Stimulated activated CD4-positive, alpha-beta T cell treated with anti-CD3 and anti-CD28 coated beads, Interleukin-2, amount 100 ng/mL, for 24 hours (primary cell): ENCODE data around the gene MYADM.
A peak's percentile ranks its signal among the peaks of the same experiment; 100 is the strongest.

ENCODE experiments used
- DNase-seq, 2 donors: peaks; one replicate each; pipeline ENCODE4 v3.0.0-alpha.2; 2020

The MYADM gene

DNA sequence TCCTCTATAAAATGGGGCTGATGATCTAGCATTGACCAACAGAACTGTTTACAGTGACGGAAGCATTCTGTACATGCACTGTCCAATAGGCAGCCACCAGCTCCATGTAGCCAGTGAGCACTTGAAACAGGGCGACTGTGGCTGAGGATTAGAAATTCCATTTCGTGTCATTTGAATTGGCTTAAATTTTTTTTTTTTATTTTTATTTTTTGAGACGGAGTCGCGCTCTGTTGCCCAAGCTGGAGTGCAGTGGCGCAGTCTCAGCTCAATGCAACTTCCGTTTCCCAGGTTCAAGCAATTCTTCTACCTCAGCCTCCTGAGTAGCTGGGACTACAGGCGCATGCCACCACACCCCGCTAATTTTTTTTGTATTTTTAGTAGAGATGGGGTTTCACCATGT lies 17.4 kb downstream of the MYADM start:
- DNase-seq: no peak

DNA sequence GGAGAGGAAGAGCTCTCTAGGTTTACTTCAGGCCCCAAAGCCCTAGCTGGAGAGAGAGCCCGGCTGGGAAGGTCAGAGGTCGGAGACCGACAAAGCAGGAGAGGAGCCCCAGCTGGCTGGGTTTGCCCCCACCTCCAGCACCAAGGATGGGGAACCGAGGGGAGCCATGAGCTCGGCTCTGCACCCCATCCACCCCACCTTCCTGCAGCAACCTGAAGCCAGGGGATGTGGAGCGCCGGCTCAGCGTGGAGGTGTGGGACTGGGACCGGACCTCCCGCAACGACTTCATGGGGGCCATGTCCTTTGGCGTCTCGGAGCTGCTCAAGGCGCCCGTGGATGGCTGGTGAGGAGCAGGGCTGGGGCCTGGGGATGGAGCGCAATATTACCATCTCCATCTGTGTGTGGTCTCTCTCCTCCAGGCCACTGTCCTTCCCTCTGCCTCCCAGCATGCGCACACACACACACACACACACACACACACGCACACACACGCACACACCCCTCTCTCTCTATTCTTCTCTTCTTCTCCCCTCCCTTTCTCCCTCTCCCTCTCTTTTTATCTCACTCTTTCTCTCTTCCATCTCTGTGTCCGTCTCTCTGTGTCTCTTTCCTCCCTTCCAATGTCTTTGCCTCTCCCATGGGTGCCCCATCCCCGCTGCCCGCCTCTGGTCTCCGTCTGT lies 24.8 kb downstream of the MYADM start:
- DNase-seq: no peak

DNA sequence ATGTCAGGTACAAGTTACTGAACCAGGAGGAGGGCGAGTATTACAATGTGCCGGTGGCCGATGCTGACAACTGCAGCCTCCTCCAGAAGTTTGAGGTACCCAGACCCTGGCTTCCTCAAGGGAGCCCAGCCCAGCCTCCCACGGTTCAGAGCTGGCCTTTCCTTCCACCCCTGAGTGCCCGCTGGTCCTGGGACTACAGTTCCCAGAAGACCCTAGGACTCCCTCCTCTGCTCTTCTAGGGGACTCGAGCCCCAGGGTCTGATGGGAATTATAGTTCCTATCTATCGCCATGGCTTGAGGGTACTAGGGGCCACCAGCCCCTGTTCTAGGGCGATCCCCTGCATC lies 25.3 kb downstream of the MYADM start:
- no peak for DNase-seq

DNA sequence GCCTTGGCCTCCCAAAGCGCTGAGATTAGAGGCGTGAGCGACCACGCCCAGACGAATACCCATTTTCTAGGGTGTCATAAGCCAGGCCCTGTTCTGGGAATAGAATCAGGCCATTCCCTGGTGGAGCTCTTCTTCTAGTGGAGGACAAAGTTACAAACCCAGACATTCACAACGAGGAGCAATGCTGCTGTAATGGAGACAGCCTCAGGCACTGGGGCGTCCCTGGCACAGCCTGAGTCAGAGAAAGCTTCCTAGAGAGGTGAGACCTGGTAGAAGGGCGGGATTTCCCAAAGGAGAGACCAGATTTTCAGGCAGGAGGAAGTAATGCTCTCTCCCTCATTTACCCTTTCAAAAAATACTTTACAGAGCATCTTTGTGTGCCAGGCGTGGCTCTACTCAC lies 27.0 kb downstream of the MYADM start:
- DNase-seq: no peak

DNA sequence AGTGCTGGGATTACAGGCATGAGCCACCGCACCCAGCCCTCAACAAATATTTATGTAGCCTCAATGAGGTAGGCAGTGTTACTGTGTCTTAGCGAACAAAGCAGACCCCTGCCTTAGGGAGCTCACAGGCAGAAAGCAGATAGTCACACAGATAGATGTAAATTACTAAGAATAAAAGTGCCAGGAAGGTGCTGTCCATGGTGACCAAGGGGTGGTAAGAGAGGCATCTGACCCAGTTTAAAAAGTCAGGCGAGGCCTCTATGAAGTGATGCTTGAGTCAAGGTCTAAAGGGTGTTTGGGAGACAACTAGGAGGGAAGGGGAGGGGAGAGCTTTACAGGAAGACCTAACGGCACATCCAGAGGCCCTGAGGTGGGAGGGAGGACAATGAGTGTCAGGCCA lies 29.0 kb downstream of the MYADM start:
- DNase-seq: no peak

DNA sequence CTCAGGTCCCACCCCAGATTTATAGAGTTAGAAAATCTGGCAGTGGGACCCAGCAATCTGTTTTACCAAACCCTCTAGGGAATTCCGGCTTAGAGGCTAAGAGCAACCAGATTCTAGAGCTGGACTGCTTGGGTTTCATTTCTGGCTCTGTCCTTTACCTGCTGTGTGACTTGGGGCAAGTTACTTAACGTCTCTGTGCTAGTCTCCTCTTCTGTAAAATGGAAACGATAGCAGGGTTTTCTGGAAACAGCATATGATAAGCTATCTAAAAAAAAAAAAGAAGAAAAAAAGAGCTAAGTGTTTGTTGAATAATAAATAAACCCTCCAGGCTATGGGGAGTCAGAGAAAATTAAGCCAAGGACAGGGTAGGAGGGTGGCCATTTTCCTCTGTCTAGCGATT lies 29.8 kb downstream of the MYADM start:
- DNase-seq: no peak

DNA sequence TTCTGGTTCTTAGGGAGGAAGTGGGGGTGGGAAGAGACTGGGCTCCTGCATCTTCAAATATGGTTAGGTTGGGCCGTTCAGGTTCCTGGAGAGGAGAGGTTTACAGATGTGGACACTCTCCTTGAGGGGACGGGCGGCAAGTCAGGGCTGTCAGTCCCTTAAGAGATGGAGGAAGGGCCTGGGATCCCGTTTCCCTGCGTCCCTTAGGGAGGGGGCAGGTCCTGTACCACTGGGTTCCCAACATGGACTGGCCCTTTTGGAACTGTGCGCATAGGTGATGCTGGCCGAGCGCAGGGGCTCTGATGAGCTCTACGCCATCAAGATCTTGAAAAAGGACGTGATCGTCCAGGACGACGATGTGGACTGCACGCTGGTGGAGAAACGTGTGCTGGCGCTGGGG lies 30.5 kb downstream of the MYADM start:
- DNase-seq: no peak

DNA sequence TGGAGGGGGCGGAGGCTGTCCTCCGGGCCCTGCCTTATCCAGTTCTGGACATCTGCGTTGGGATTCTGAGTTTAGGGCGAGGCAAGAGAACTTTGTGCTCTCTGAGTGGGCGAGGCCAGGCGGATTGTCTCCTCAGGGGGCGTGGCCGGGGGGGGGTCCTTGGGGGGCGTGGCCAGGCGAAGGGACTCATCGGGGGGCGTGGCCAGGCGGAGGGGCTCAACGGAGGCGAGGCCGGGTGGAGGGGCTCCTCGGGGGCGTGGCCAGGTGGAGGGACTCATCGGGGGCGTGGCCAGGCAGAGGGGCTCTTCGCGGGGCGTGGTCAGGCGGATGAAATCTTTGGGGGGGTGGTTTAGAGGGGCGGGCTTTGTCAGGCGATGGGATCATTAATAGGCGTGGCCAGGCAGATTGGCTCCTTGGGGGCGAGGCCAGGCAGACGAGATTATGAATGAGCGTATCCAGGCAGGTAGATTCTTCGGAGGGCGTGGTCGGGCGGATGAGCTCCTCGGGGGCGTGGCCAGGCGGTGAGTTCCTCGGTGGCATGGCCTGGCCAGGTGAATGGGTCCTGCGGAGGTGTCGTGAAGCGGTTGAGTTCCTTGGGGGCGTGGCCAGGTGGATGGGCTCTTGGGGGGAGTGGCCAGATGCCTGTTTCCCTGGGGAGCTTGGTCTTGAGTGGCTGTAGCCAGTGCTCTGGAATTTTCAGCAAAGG lies 31.1 kb downstream of the MYADM start:
- DNase-seq: peak in 1 of 2 donors; percentile 24

DNA sequence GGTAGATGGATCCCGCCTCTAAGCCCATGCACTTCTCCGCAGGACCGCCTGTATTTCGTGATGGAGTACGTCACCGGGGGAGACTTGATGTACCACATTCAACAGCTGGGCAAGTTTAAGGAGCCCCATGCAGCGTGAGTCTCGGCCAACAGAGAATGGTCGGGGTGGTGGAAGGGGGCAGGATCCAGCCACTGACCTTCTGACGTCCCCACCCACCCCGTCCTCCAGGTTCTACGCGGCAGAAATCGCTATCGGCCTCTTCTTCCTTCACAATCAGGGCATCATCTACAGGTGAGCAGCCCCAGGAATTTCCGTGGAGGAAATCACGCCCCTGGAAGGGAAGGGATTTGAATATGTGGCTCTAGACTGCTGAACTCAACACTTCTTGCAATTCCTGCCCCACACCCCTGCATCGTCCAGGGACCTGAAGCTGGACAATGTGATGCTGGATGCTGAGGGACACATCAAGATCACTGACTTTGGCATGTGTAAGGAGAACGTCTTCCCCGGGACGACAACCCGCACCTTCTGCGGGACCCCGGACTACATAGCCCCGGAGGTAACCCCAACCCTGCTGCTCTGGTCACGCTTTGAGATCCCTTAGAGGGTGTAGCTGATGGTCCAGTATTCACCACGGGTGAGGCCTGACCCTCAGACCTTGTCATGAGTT lies 32.6 kb downstream of the MYADM start:
- no peak for DNase-seq

DNA sequence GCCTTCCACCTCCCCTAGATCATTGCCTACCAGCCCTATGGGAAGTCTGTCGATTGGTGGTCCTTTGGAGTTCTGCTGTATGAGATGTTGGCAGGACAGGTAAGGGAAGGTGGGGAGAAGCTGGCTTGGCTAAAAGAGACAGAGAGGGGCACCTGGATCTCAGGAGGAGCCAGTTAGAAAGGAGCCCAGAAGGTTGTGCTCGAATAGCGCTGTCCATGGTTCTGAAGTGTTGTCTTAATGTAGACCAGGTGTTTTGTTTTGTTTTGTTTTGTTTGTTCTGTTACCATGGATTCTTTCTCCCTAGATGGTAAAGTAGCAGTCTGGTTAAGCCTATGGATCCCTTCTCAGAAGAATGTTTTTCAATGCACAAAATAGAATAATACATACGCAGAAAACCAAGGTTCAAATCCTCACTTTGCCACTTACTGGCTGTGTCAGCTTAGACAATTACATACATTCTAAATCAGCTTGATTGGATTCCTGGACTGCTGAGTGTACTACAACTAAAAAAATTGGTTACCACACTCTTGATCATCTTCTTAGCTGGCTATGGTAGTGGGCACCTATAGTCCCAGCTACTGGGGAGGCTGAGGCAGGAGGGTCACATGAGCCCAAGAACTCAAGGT lies 35.5 kb downstream of the MYADM start:
- DNase-seq: peak in 1 of 2 donors; percentile 42

DNA sequence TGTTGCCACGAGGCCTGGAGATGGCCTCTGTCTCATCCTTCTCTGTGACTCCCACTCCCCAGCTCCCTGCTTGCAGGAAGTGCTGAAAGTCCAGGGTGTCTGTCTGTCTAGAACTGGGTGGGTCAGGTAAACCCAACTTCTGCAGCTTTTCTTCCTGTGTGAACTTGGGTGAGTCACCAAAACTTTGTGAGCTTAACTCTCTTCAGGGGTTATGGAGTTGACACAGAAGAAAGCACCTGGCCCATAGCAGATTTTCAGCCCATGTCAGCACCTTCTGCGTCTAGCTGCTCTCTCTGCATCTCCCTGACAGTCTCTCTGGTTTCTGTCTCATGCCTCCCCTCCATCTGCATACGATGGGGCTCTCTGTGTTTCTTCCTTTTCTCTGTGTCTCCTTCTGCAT lies 37.2 kb downstream of the MYADM start:
- no peak for DNase-seq

DNA sequence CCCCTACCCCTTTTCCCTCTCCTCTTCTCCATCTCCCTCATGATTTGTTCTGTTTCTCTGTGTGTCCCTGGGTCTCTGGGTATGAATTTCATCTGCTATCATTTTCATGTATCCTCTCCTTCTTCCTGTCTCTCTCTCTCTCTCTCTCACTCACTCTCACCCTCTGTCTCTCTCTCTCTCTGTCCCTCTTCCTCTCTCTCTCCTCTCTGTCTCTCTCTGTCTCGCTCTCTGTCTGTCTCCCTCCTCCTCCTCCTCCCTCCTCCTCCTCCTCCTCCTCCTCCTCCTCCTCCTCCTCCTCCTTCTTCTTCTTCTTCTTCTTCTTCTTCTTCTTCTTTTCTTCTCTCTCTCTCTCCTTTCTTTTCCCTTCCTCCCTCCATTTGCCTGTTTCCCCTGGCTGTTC lies 38.1 kb downstream of the MYADM start:
- DNase-seq: no peak

DNA sequence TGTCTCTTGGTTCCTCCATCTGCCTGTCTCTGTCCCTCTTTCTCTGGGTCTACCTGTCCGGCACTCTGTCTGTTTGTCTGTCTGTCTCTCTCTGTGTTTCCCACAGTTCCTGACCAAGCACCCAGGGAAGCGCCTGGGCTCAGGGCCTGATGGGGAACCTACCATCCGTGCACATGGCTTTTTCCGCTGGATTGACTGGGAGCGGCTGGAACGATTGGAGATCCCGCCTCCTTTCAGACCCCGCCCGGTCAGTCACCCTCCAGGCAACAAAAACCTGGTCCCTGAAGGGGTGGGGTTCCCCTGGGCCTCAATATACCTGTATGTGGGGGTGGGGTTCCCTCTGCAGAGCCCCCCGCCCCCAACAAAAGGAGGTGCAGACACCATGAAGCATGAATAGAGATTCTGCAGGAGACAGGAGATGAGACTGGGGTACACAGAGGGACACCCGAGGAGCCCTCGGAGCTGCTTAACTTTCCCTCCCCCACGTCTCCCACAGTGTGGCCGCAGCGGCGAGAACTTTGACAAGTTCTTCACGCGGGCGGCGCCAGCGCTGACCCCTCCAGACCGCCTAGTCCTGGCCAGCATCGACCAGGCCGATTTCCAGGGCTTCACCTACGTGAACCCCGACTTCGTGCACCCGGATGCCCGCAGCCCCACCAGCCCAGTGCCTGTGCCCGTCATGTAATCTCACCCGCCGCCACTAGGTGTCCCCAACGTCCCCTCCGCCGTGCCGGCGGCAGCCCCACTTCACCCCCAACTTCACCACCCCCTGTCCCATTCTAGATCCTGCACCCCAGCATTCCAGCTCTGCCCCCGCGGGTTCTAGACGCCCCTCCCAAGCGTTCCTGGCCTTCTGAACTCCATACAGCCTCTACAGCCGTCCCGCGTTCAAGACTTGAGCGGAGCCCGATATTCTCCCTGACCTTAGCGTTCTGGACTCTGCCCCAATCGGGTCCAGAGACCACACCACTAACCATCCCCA lies 38.8 kb downstream of the MYADM start:
- peak; percentile 78 to 79 for DNase-seq

DNA sequence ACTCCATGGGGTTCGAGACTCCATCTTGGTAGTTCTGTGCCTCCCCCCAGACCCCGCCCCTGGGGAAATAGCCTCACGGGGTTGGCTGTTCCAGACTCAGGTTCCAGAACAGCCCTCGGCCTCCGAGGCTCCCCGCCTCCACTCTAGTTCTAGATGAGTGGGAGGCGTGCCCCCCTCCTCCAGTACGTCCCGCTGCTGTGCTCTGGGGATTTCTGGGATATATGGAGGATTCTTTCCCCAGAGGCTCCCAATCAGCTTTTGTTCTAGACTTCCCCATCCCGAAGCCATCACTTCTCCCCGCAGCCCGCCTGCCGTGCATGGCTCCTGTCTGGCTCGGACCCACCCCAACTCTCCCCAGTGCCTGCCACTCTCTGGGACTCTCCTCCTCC lies 39.5 kb downstream of the MYADM start:
- no peak for DNase-seq

DNA sequence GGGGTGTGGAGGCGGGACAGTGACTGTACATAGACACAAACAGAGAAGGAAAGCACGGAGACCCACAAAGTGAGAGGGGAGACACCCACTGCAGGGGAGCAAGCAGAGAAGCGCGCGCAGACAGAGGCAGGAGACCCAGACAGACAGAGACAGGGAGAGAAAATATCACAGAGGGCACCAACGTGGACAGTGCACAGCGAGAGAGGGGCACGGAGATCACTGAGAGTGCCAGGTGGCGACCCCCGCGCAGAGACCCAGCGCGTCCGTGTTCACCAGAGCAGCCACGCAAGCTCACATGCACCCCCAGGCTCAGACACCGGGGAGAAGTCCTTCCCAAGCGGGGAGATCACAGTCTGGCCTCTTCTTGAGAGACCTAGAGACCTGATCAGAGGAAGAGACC lies 40.0 kb downstream of the MYADM start:
- DNase-seq: no peak

DNA sequence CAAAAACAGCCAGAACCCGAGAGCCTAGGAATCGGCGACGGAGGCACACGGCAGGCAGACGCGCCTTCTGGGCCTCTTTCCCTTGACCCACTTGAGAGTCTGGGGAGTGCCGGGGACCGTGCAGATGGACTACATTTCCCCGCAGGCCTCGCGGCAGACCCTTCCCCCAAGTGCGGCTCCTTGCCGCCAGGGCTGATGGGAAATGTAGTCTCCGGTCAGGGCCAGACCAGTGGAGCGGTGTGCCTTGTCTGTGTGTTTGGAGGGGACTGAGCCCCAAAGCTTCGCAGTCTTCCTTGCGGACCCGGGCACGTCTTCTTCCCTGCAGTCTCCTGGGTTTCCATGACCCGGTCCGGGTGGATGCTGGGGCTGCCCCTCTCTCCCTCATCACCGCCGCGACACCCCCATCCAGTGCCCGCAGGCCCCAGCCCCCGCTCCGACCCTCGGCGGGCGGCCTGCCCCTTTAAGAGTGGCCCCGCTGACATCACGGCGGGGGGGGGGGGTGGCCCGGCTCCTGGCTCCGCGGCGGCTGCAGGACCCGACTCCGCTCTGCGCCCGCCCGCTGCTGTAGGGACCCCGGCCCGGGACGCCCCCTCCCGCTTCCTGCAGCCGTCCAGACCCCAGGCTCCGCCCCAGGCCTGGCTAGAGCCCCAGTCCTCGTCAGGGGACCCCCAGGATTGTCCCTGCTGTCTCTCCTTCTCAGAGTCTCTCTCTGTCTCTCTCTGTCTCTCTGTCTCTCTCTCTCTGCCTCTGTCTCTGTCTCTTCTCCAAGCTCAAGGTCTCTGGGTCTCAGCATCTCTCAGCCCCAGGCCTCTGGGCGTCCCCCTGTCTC lies 40.6 kb downstream of the MYADM start:
- DNase-seq: peak; percentile 57 to 70

DNA sequence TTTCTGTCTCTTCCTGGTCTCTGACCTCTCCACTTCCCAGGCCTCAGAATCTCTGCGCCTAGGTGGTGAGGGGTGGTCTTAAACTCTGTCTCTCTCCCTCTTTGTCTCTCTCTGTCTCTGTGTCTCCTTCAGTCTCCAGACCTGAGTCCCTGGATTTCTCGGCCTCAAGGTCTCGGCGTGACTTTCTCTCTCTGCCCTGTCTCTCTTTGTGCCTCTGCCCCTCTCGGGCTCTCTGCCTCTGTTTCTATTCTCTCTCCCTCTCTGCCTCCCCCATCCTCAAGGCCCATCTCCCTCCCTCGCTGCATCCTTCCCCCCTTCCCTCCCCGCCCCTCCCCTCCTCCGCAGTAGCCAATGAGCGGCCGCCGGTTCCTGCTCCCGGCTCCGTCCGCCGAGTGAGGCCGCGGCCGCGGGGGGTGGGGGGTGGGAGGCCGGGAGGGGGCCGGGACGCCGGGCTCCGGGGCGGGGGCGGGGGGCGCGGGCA lies 41.3 kb downstream of the MYADM start, which contains the start of gene CACNG7:
Gene CACNG7 (plus strand): TSS at position 344 of the 481 bp plus-strand sequence. CDS start 3,554 bp downstream, outside the sequence.
- DNase-seq: no peak

DNA sequence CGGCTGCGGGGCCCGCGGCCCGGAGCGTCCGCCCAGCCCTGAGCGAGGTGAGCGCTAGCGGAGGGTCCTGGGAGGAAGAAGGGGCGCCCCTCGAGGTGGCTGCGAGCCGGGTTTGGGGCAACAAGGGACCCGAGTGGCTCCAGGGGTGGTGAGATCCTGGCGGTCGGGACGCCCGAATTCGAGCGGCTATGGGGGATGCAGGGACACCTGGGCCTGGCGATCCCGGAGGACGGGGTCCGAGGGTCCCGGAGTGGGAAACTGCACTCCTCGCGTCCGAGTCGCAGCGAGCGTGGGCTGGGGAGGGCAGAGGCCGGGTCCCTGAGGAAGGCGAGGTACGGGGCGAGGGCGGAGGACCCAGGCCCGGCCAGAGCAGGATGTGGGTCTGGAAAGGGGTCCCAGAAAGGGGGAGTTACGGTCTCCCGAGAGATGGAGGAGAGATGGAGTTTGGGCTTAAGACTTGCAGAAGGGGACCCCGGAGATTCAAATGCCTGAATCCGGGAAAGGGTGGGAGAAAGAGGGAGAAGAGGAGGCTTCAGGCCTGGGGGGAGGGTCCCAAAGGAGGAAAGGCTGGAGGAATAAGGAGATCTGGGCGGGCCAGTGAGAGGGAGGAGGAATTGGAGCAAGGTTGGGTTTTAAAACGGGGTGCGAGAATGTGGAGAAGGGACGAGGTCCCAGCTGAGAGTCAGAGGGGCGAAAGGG lies 41.9 kb downstream of the MYADM start:
- DNase-seq: no peak

DNA sequence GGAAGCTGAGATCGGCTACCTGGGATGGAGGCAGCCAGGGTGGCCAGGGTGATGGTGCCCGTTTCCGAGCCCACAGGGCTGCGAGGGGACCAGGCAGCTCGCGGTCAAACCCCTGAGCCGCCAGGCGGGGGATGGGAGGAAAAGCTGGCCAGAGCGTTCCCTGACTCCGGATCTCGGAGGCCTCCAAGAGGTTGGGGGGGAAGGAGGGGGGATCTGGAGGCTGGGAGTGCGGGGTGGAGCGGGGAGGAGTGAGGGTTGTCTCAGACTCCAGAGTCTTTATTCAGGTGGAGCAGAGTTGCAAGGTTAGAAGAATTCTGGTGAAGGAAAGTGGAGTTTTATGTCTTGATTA lies 42.5 kb downstream of the MYADM start:
- no peak for DNase-seq

DNA sequence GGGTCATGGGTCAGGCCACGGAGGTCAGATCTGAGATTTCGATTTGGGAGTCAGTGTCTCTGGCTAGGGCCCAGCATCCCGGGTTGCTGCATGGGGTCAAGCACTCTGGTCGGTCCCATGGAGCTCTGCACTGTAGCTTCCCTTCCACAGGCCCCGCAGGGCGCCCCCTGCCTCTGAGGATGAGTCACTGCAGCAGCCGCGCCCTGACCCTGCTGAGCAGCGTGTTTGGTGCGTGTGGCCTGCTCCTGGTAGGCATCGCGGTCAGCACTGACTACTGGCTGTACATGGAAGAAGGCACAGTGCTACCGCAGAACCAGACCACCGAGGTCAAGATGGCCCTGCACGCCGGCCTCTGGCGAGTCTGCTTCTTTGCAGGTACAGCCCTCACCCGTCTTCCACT lies 45.0 kb downstream of the MYADM start:
- peak in 1 of 2 donors; percentile 30 for DNase-seq

DNA sequence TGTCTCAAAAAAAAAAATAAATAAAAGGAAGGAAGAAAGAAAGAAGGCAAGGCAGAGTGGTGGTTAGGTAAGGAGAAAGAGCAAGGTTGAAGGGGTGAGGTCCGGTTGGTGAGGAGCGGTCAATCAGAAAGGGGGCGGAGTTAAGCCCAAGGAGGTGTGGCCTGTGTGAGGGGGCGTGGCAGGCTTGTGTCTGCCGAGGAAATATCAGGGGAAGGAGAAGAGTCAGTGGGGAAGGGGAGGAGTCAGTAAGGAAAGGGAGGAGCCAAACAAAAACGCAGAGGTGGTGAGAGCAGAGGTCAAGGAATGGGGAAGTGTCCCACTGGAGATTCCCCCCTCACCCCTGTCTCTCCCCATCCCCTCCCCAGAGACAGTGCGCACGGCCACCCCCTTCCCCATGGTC lies 47.3 kb downstream of the MYADM start:
- DNase-seq: no peak
